OCI-LY3 (cell line): ENCODE data around the gene LRRC4B.

ENCODE experiments used
- CTCF ChIP-seq: fragments of 200-600, 300-600 bp; sonication (generic); IDR thresholded peaks from 2 replicates; pipeline ENCODE4 v1.5.1; 2014; ENCODE audit warnings: antibody characterized with exemption, low read length, low read depth
- EZH2phosphoT487 ChIP-seq: fragments of 200-600 bp; shearing (Covaris generic); IDR thresholded peaks from 2 replicates; pipeline ENCODE4 v1.6.1; 2018; ENCODE audit warnings: antibody characterized with exemption, mixed run types, low read depth

GRCh38 chr19:50558039-50558438 lies 10.2 kb downstream of the LRRC4B start:
- TF ChIP-seq CTCF (no peak), EZH2phosphoT487 (no peak)
